ENCODE measurements around the gene AMBP. TPM values are rescaled to one million over a fixed set of nuclear protein-coding genes. Genes with fewer than 3 reads are reported as not detected.

The AMBP gene
- total RNA-seq, 2 experiments from 2014 or later: not detected

DNA sequence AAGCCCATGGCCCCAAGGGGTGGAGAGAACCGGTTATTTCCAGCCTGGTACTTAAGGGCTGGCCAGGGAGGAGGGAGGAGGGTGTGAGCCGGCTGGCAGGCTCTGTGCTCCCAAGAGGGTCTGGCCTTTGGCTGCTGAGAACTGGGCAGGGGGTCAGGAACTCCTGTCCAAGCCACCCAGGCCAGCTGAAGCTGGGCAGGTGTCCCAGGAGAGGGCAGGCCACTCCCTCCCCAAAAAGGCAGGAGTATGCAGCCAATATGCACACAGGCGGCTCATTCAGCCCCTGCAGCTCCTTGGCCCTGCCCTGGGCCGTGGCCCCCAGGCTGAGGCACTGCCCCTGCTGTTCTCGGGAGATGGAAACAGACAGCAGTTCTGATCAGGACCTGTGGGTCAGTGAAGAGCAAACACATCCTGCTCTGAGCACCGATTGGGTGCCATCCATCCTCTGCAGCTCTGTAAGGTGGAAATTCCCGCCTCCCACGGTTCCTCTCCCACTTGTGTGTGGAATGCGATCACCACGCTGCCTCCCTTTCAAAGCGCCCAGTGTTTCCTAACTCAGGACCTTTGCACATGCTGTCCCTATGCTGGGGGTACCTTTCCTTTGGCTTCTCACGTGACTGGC, 38.1 kb upstream of the AMBP start:
- intact Hi-C loops (cut with DNase I, micrococcal nuclease): no loop called here
- peaks cover 0 to 25% of the 10 kb centered on the region in 2 experiments for H3K27me3 ChIP-seq (ENCODE audit: control insufficient read depth in 1 of 2, insufficient read depth in 2 of 2, low read length in 2 of 2)
- H3K27ac Mint-ChIP-seq: no peak overlapping the region
- ChIA-PET POLR2A (no interaction called here), CTCF (interaction anchor here (1.1 kb wide), 1 partner anchor 34 kb away, joined by 3 read pairs; no protein-coding TSS in a partner anchor)
- H3K36me3 Mint-ChIP-seq (ENCODE audit: low read depth): no peaks in the 10 kb centered on the region
- no peak overlapping the region for H3K4me3 ChIP-seq (ENCODE audit: low read length)
- peaks cover 47% of the 10 kb centered on the region for H3K27me3 Mint-ChIP-seq
- DNase-seq (no peak), ATAC-seq (ENCODE audit: poor library complexity) (no peak)
- H3K4me1 ChIP-seq (ENCODE audit: insufficient read depth, low read length): no peaks in the 10 kb centered on the region
- H3K9me3 ChIP-seq (ENCODE audit: control insufficient read depth in 1 of 2, insufficient read depth in 1 of 2, low read length in 2 of 2): peaks cover 0 to 5% of the 10 kb centered on the region in 2 experiments
- H3K36me3 ChIP-seq (ENCODE audit: insufficient read depth, low read length): no peaks in the 10 kb centered on the region
- TF ChIP-seq, protein P1, sequence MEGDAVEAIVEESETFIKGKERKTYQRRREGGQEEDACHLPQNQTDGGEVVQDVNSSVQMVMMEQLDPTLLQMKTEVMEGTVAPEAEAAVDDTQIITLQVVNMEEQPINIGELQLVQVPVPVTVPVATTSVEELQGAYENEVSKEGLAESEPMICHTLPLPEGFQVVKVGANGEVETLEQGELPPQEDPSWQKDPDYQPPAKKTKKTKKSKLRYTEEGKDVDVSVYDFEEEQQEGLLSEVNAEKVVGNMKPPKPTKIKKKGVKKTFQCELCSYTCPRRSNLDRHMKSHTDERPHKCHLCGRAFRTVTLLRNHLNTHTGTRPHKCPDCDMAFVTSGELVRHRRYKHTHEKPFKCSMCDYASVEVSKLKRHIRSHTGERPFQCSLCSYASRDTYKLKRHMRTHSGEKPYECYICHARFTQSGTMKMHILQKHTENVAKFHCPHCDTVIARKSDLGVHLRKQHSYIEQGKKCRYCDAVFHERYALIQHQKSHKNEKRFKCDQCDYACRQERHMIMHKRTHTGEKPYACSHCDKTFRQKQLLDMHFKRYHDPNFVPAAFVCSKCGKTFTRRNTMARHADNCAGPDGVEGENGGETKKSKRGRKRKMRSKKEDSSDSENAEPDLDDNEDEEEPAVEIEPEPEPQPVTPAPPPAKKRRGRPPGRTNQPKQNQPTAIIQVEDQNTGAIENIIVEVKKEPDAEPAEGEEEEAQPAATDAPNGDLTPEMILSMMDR (IDR thresholded peaks at IDR 0.05): no peak
- H3K9me3 Mint-ChIP-seq: no peaks in the 10 kb centered on the region
- no peaks in the 10 kb centered on the region for H3K4me1 Mint-ChIP-seq (ENCODE audit: low read depth)
- H3K4me3 Mint-ChIP-seq: no peak overlapping the region
- H3K27ac ChIP-seq (ENCODE audit: low read depth in 1 of 2, low read length in 2 of 2): no peak overlapping the region

DNA sequence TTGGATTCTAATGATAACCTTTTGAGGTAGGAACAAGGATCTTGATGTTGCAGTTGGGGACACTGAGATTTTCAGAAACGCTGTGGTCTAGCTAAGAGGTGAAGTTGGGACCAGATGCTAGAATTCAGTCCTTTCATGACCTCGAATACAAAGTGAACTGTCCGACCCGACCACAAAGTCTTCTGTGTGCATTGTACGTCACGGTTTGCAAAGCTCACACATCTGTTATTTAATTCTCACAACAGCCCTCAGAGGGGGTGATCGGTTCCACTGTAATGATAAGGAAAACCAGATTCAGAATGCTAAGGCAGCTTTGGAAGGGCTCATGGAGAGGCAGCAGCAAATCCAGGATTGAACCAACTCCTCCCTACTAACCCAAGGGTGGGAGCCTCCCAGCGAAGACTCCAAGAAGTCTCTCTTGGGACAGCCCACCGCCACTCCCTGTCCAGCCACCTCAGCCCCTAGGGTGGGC, 37.6 kb upstream of the AMBP start:
- POLR2A ChIA-PET: no interaction called here
- Mint-ChIP-seq H3K27me3 (peaks cover 47% of the 10 kb centered on the region), H3K36me3 (ENCODE audit: low read depth) (no peaks in the 10 kb centered on the region), H3K4me1 (ENCODE audit: low read depth) (no peaks in the 10 kb centered on the region), H3K9me3 (no peaks in the 10 kb centered on the region), H3K27ac (no peak overlapping the region), H3K4me3 (no peak overlapping the region)
- DNase-seq: no peak
- CTCF ChIA-PET: interaction anchor here (1.1 kb wide), 1 partner anchor 33 kb away, joined by 3 read pairs; no protein-coding TSS in a partner anchor
- ATAC-seq (ENCODE audit: poor library complexity): no peak
- no peak overlapping the region for H3K27ac ChIP-seq (ENCODE audit: low read depth in 1 of 2, low read length in 2 of 2)
- peaks cover 0 to 5% of the 10 kb centered on the region in 2 experiments for H3K9me3 ChIP-seq (ENCODE audit: control insufficient read depth in 1 of 2, insufficient read depth in 1 of 2, low read length in 2 of 2)
- H3K4me1 ChIP-seq (ENCODE audit: insufficient read depth, low read length): no peaks in the 10 kb centered on the region
- H3K4me3 ChIP-seq (ENCODE audit: low read length): no peak overlapping the region
- intact Hi-C loops (cut with DNase I, micrococcal nuclease): no loop called here
- H3K27me3 ChIP-seq (ENCODE audit: control insufficient read depth in 1 of 2, insufficient read depth in 2 of 2, low read length in 2 of 2): peaks cover 0 to 25% of the 10 kb centered on the region in 2 experiments
- no peaks in the 10 kb centered on the region for H3K36me3 ChIP-seq (ENCODE audit: insufficient read depth, low read length)
- TF ChIP-seq, protein P1 (IDR thresholded peaks at IDR 0.05): no peak

DNA sequence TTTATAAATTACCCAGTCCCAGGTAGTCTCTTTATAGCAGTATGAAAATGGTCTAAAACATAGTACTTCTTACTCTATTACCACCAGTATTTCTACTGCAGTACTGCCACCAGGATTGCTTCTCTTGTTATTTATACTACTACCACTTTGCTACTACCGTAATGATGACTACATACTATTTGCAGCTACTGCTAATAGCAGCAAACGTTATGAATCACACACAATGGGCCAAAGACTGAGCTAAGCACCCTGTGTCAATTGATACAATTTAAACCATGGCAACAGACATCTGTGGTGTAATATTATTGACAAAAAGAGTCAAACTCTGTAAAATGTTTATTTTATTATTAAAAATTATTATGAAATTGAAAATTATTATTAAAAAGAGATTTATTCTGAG, 36.3 kb upstream of the AMBP start:
- ChIA-PET POLR2A (no interaction called here), CTCF (no interaction called here)
- H3K27me3 ChIP-seq (ENCODE audit: control insufficient read depth in 1 of 2, insufficient read depth in 2 of 2, low read length in 2 of 2): peaks cover 0 to 25% of the 10 kb centered on the region in 2 experiments
- no peaks in the 10 kb centered on the region for H3K36me3 ChIP-seq (ENCODE audit: insufficient read depth, low read length)
- H3K36me3 Mint-ChIP-seq (ENCODE audit: low read depth): no peaks in the 10 kb centered on the region
- H3K4me1 ChIP-seq (ENCODE audit: insufficient read depth, low read length): no peaks in the 10 kb centered on the region
- TF ChIP-seq, protein P1 (IDR thresholded peaks at IDR 0.05): no peak
- H3K9me3 ChIP-seq (ENCODE audit: control insufficient read depth in 1 of 2, insufficient read depth in 1 of 2, low read length in 2 of 2): peaks cover 0 to 5% of the 10 kb centered on the region in 2 experiments
- no peaks in the 10 kb centered on the region for H3K4me1 Mint-ChIP-seq (ENCODE audit: low read depth)
- H3K4me3 ChIP-seq (ENCODE audit: low read length): no peak overlapping the region
- ATAC-seq (ENCODE audit: poor library complexity): no peak
- no peak for DNase-seq
- intact Hi-C loops (cut with DNase I, micrococcal nuclease): no loop called here
- no peak overlapping the region for H3K27ac Mint-ChIP-seq
- no peaks in the 10 kb centered on the region for H3K9me3 Mint-ChIP-seq
- H3K4me3 Mint-ChIP-seq: no peak overlapping the region
- no peak overlapping the region for H3K27ac ChIP-seq (ENCODE audit: low read depth in 1 of 2, low read length in 2 of 2)
- peaks cover 47% of the 10 kb centered on the region for H3K27me3 Mint-ChIP-seq
